GM19043 (cell line): ENCODE data around the gene TMEM116.

Experiments
- ATAC-seq: cut with Tn5 transposase; IDR thresholded peaks from one replicate; pipeline ENCODE4 v1.9.1; 2021; ENCODE audit warnings: low read depth; ENCODE audit not compliant: unreplicated experiment

TMEM116 gene

DNA sequence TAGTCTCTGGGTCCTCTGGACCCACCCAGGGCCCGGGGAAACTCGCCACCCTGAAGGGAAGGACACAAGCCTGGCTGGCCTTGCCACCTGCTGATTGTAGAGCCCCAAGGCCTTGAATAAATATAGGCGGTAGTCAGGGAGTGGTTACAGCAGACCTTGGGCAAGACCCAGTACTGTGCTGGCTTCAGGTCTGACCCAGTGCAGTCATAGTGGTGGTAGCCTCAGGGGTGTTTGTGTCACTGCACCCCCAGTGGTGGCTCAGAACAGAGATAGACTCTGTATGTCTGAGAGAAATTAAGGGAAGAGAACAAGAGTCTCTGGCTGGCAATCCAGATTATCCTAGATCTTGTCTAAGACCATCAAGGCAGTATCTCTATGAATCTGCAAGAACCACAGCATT is 107.5 kb downstream of the TMEM116 start:
- no peak for ATAC-seq

DNA sequence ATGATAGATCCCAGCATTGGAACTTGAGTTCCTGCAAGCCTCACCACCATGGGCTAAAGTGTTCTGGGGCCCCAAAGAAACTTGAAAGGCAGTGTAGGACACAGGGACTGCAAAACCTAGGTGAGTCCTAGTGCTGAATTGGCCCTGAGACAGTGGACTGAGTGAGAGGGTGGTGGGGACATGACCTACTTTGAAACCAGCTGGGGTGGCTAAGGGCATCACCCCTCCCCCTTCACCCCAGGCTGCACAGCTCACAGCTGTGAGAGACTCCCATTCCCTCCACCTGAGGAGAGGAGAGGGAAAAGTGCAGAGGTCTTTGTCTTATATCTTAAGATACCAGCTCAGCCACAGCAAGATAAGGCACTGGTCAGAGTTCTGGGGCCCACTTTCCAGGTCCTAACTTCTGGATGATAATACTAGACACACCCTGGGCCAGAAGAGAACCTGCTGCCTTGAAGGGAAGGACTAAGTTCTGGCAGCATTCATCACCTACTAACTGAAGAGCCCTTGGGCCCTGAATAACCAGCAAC is 108.5 kb downstream of the TMEM116 start:
- ATAC-seq = no peak

DNA sequence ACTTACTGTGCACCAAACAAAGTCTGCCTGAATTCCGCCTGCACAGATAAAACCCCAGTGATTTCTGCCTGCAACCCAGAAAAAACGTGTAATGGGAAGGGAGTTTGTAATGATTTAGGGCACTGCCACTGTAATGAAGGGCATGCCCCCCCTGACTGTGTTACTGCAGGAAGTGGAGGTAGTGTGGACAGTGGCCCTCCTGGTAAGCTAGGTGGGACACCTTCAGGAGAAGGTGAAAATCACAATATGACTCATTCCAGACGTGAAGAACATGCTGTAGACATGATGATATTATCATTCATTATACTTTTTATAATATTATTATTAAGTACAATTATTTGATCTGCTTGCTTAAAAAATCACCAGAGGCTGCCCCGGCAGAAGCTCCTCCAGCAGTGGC is 111.8 kb downstream of the TMEM116 start:
- ATAC-seq = no peak

DNA sequence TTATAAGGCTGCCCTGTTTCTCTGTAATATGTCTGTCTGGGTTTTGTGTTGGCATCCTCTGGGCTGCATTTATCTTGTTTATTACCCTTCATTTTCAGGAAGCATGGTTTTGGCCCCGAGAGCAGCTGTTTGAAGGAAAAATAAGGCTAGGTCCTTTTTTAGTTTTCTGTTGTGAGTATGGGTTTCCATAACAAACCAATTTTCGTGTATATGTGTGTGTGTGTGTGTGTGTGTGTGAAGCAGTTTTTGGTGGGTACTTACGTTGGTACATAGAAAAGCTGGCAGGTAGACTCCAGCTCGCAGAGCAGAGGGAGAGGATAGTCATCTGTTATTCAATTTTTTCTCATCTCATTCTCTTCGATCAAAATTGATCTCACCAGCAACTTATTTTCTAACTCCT is 118.4 kb downstream of the TMEM116 start:
- ATAC-seq = no peak

DNA sequence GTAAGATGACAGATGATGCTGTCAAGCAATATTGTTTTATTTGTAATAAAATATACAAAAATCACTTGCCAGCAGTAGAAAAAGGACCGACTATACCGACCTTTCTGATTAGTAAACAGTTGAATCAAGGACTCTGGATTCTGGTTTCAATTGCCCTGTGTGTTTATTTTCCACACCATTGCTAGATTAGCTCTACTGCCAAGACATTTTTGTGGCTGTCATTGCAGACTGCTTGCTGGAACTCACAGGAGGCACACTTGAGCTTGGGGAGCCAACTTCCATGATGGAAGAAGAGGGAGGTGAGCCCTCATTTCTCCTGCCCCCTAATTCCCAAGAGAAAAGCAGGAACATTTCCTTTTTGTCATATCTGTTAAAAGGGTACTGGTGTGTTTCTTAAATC is 119.7 kb downstream of the TMEM116 start:
- no peak for ATAC-seq

DNA sequence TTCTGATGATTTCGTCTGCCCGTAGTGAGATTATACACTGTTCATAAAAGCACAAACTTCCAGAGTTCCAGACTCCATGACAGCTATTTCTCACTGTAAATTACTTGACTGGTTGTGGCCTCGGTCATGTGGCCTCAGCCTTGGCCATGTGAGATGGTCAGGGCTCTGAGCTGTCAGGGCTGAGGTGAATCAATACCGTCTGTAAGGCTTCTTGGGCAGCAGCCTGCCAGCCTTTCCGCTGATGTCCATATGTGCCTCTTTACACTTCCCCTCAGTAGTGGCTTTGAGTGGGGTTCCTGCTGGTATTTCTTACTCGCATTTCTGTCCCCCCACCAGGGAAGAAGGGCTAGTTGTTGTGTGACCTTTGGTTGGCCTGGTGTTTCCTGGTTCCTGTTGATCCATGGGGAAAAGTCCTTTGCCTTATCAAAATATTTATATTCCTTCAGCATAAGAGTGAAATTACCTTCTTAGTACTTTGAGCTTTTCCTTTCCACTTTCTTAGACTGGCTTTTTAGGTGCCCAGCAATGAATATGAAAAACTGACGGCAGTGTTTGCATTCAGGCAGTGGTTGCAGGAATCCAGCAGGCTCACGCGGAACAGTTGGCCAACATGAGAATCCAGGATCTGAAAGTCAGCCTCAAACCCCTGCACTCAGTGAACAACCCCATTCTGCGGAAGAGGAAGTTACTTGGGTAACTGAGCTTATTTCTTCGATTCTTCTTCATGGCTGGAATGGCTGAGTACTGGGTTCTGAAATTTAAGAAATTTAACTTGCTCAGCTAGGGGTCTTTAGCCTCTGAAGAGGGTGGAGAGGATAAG is 124.8 kb downstream of the TMEM116 start:
- ATAC-seq = no peak

DNA sequence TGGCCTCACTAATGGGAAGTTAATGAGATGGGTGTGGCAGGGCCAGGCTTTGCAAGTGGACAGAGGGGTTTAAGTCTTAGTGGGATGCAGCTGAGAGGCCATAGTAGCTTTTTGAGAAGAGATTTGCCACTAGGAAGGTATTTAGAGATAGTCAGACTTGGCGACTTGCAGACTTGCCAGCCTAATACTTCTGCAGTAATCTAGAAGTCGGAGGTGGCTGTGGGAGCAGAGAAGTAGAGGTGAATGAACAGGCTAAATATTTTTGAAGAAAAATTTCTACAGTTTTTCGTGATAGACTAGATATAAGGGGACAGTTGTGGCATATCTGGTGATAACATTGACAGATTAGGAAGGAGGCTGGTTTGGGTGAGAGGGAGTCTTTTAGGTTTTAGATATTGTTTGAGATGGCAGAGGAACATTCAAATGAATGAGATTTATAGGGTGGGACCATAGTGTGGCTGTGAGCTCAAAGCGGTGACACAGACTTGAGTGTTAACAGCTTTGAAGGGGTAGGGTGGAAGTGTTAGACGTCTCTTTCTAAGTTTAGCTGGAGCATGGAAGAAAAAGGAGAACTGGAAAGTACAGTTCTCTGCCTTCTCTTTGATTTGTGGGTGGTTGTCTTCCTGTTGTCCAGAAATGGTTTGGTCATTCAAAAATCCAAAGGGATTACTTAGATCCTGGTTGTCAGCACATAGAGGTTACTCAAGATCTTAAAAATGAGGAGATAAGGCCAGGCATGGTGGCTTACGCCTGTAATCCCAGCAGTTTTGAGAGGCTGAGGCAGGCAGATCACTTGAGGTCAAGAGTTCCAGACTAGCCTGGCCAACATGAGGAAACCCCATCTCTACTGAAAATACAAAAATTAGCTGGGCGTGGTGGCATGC is 126.1 kb downstream of the TMEM116 start:
- ATAC-seq = no peak

DNA sequence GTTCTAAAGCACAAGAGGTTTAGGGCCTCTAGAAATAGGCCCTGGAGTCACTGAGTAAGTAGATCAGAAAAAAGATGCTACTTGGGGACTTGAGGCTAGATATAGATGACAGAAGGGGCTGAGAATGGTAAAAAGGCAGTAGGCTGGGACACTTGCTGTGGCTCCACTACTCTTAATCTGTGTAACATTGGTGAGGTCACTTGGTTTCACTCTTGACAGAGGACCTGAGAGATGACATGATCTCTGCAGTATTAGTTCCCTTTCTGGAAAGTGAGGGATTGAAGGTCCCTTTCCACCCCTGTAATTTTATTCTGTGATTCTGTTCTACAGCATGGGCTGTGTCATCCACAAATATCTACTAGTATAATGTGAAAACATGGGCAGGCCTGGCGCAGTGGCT is 131.2 kb downstream of the TMEM116 start:
- ATAC-seq = no peak
